ENCODE measurements around the gene LMBRD2. TPM values are rescaled to one million over a fixed set of nuclear protein-coding genes. Genes with fewer than 3 reads are reported as not detected.
"Not testable (repeated sequence)": the region's sequence is repeated elsewhere in the genome, so short reads cannot be mapped to it uniquely, and the experiment has no call there.

LMBRD2 gene
- polyA plus RNA-seq (2013, experiment 1 of 2): 2.8 TPM
- 3.7 TPM for polyA plus RNA-seq (2013, experiment 2 of 2)

DNA sequence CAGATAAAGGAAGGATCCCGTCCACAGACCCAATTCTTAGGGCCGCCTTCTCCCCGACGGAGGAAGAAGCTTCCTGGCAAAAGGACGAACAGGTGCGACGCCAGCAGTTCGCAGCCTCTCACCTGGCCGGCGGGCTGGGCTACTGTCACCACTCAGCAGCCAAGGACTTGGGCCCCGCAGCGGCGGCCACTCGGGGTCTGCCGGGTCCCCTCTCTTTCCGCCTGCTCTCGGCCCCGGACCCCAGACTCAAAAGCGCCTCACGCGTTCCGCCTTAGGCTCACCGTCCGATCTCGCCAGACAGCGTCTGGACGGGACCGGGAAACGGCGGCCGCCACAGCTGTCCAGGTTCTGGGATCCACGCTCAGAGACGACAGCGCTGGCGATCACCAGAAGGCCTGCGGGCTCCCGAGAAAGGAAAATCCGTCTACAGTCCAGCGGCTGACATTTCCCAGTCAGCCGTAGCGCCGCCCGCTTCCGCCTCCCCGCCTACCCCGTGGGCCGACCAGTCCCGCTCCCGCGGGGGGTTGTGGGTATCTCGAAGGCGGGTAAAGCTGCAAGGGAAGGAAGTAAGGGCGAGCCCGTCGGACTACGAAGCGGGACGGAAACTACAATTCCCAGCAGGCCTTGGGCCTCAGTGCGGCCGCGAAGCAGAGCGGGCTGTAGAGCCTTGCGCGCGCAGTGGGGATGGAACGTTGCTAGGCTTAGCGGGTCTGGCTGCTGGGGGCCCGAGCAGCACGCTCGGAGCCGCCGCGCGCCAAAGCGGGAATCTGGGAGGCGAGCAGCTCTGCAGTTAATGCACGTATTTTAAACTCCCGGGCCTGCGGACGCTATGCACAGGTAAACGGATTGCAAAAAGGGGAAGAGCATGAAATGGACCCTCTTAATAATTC, at the start of gene LMBRD2, which contains the start of gene SKP2:
TSS of gene LMBRD2 (minus strand) at position 454 of the 890 bp plus-strand sequence. CDS start 8,538 bp downstream, outside the sequence.
TSS of gene SKP2 (plus strand) at position 678 of the 890 bp plus-strand sequence. CDS start at position 830, 152 bp downstream.
- peak within 1 kb of the TSS; percentile 97 for H3K9ac ChIP-seq (ENCODE audit: low read depth, low read length)
- no peaks in the 10 kb centered on the region for H3K9me3 ChIP-seq (ENCODE audit: insufficient read depth, low read depth, low read length)
- H3K4me1 ChIP-seq (ENCODE audit: insufficient read depth, low read length): no peaks in the 10 kb centered on the region
- peak within 1 kb of the TSS; percentile 49 for H3K27ac ChIP-seq (ENCODE audit: low read depth, low read length)
- WGBS: under 1% methylated on average over 81 of the region's 81 CpGs
- peak within 1 kb of the TSS; percentile 98 for H3K4me3 ChIP-seq (ENCODE audit: low read length)
- peaks cover 36% of the 10 kb centered on the region for H3K36me3 ChIP-seq (ENCODE audit: insufficient read depth, low read length)
- no peaks in the 10 kb centered on the region for H3K27me3 ChIP-seq (ENCODE audit: insufficient read depth, low read length)

DNA sequence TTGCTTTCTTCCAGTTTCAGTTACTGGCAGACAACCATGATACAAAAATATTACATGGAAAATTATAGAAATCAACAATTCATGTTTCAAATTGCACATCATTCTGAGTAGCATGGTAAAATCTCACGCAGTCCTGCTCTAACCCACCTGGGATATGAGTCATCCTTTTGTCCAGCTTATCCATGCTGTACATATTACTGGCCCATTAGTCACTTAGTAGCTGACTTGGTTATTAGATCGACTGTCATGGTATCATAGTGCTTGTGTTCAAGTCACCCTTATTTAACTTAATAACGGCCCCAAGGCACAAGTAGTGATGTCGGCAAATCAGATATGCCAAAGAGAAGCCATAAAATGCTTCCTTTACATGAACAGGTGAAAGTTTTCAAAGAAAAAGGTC, 48.8 kb upstream of the LMBRD2 start:
- H3K27me3 ChIP-seq (ENCODE audit: insufficient read depth, low read length): no peaks in the 10 kb centered on the region
- no peak overlapping the region for H3K27ac ChIP-seq (ENCODE audit: low read depth, low read length)
- H3K4me3 ChIP-seq (ENCODE audit: low read length): no peak overlapping the region
- no peaks in the 10 kb centered on the region for H3K9me3 ChIP-seq (ENCODE audit: insufficient read depth, low read depth, low read length)
- WGBS: 98% methylated on average over 4 of the region's 4 CpGs
- H3K9ac ChIP-seq (ENCODE audit: low read depth, low read length): no peak overlapping the region
- H3K36me3 ChIP-seq (ENCODE audit: insufficient read depth, low read length): peaks cover 44% of the 10 kb centered on the region
- no peaks in the 10 kb centered on the region for H3K4me1 ChIP-seq (ENCODE audit: insufficient read depth, low read length)

DNA sequence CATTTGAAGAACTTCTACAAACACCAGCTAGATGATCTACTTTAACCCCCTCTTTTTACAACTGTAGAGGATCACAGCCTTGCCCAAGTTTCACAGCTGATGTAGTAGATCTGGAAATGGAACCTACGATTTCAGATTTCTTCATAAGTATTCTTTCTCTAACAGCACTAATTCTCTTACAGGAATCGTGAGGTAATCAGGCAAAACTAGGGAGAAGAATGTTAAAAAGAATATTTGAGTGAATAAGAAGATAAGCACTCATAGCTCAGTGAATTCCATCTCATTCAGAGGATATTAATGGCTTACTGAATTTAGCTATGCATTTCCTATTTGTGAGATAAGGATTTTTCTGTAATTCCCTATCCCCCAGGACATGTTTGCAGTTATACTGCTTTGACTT, 47.9 kb upstream of the LMBRD2 start:
- Histone ChIP-seq H3K9ac (ENCODE audit: low read depth, low read length) (no peak overlapping the region), H3K9me3 (ENCODE audit: insufficient read depth, low read depth, low read length) (no peaks in the 10 kb centered on the region), H3K36me3 (ENCODE audit: insufficient read depth, low read length) (peaks cover 52% of the 10 kb centered on the region), H3K4me1 (ENCODE audit: insufficient read depth, low read length) (no peaks in the 10 kb centered on the region), H3K4me3 (ENCODE audit: low read length) (no peak overlapping the region), H3K27me3 (ENCODE audit: insufficient read depth, low read length) (no peaks in the 10 kb centered on the region), H3K27ac (ENCODE audit: low read depth, low read length) (no peak overlapping the region)
- 80% methylated on average over 1 of the region's 2 CpGs for WGBS

DNA sequence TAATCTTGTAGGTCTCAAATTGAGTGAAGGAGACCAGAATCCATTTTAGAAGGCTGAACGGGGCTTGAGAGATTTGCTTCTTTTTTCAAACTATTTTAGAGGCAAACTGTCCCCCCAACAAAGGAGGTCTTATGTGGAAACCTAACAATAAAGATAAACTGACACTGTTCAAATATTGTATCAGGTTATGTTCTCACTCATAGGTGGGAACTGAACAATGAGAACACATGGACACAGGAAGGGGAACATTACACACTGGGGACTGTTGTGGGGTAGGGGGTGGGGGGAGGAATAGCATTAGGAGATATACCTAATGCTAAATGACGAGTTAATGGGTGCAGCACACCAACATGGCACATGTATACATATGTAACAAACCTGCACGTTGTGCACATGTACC, 47.1 kb upstream of the LMBRD2 start:
- H3K27me3 ChIP-seq (ENCODE audit: insufficient read depth, low read length); H3K9me3 ChIP-seq (ENCODE audit: insufficient read depth, low read depth, low read length); H3K4me3 ChIP-seq (ENCODE audit: low read length); H3K27ac ChIP-seq (ENCODE audit: low read depth, low read length); H3K9ac ChIP-seq (ENCODE audit: low read depth, low read length); H3K4me1 ChIP-seq (ENCODE audit: insufficient read depth, low read length): not testable (repeated sequence)
- 86% methylated on average over 1 of the region's 3 CpGs for WGBS
- peaks cover 60% of the 10 kb centered on the region for H3K36me3 ChIP-seq (ENCODE audit: insufficient read depth, low read length)

DNA sequence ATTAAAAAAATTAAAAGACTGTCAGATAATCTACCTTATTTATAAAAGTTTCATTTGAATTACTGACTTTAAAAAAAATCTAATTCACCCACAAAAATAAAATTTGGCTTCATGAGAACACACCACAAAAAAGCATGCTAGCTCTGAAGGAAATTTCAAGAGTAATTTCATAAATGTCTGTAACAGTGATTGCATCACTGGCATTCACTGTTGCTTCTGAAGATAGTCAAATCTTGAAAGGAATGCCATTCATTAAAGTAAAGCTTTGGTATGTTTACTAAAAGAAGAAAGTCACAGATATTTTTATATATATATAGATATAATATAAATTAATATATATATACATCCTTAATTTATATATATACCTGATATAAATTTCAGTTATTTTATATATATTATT, 46.6 kb upstream of the LMBRD2 start:
- Histone ChIP-seq H3K36me3 (ENCODE audit: insufficient read depth, low read length) (peaks cover 65% of the 10 kb centered on the region), H3K27me3 (ENCODE audit: insufficient read depth, low read length) (no peaks in the 10 kb centered on the region), H3K4me3 (ENCODE audit: low read length) (no peak overlapping the region), H3K4me1 (ENCODE audit: insufficient read depth, low read length) (no peaks in the 10 kb centered on the region), H3K27ac (ENCODE audit: low read depth, low read length) (no peak overlapping the region), H3K9me3 (ENCODE audit: insufficient read depth, low read depth, low read length) (no peaks in the 10 kb centered on the region), H3K9ac (ENCODE audit: low read depth, low read length) (no peak overlapping the region)

DNA sequence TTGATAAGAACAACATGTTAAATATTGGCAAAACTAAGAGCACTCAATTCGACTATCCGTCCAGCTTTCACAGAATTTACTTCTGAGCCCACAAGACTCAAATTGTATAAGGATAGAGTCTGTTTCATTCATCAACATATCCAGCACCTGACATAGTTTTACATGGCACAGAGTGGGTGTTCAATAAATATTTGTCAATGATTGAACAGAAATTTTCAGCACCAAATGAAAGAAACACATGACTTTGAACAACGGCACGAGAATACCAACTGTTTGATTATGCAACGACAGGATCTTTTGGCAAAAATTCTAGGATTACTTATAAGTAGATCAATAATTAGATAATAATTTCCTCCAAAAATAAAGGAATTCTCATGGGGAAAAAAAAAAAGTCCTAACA, 42.1 kb upstream of the LMBRD2 start:
- Histone ChIP-seq H3K9me3 (ENCODE audit: insufficient read depth, low read depth, low read length) (peaks cover 18% of the 10 kb centered on the region), H3K27me3 (ENCODE audit: insufficient read depth, low read length) (no peaks in the 10 kb centered on the region), H3K9ac (ENCODE audit: low read depth, low read length) (no peak overlapping the region), H3K4me1 (ENCODE audit: insufficient read depth, low read length) (no peaks in the 10 kb centered on the region), H3K36me3 (ENCODE audit: insufficient read depth, low read length) (peaks cover 71% of the 10 kb centered on the region), H3K4me3 (ENCODE audit: low read length) (no peak overlapping the region), H3K27ac (ENCODE audit: low read depth, low read length) (no peak overlapping the region)
- 100% methylated on average over 3 of the region's 5 CpGs for WGBS

DNA sequence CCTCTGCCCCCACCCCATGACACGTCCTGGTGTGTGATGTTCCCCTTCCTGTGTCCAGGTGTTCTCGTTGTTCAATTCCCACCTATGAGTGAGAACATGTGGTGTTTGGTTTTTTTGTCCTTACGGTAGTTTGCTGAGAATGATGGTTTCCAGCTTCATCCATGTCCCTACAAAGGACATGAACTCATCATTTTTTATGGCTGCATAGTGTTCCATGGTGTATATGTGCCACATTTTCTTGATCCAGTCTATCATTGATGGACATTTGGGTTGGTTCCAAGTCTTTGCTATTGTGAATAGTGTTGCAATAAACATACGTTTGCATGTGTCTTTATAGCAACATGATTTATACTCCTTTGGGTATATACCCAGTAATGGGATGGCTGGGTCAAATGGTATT, 32.7 kb upstream of the LMBRD2 start:
- H3K4me1 ChIP-seq (ENCODE audit: insufficient read depth, low read length); H3K4me3 ChIP-seq (ENCODE audit: low read length); H3K9me3 ChIP-seq (ENCODE audit: insufficient read depth, low read depth, low read length); H3K9ac ChIP-seq (ENCODE audit: low read depth, low read length); H3K27me3 ChIP-seq (ENCODE audit: insufficient read depth, low read length); H3K27ac ChIP-seq (ENCODE audit: low read depth, low read length): not testable (repeated sequence)
- WGBS: 83% methylated on average over 2 of the region's 4 CpGs
- peaks cover 45% of the 10 kb centered on the region for H3K36me3 ChIP-seq (ENCODE audit: insufficient read depth, low read length)

DNA sequence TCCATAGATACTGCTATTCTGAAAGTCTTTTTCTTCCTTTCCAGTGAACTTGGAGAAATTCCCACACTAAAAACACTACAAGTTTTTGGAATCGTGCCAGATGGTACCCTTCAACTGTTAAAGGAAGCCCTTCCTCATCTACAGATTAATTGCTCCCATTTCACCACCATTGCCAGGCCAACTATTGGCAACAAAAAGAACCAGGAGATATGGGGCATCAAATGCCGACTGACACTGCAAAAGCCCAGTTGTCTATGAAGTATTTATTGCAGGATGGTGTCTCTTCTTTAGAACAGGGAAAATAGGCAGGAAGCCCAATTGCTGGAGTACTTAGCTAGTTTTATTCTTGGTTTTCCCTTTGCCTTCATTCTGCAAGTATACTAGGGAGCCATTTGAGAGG, 30.1 kb upstream of the LMBRD2 start:
- no peak overlapping the region for H3K4me3 ChIP-seq (ENCODE audit: low read length)
- no peak overlapping the region for H3K9ac ChIP-seq (ENCODE audit: low read depth, low read length)
- H3K27ac ChIP-seq (ENCODE audit: low read depth, low read length): no peak overlapping the region
- WGBS: 93% methylated on average over 2 of the region's 2 CpGs
- no peaks in the 10 kb centered on the region for H3K4me1 ChIP-seq (ENCODE audit: insufficient read depth, low read length)
- no peaks in the 10 kb centered on the region for H3K9me3 ChIP-seq (ENCODE audit: insufficient read depth, low read depth, low read length)
- no peaks in the 10 kb centered on the region for H3K27me3 ChIP-seq (ENCODE audit: insufficient read depth, low read length)
- peaks cover 71% of the 10 kb centered on the region for H3K36me3 ChIP-seq (ENCODE audit: insufficient read depth, low read length)

DNA sequence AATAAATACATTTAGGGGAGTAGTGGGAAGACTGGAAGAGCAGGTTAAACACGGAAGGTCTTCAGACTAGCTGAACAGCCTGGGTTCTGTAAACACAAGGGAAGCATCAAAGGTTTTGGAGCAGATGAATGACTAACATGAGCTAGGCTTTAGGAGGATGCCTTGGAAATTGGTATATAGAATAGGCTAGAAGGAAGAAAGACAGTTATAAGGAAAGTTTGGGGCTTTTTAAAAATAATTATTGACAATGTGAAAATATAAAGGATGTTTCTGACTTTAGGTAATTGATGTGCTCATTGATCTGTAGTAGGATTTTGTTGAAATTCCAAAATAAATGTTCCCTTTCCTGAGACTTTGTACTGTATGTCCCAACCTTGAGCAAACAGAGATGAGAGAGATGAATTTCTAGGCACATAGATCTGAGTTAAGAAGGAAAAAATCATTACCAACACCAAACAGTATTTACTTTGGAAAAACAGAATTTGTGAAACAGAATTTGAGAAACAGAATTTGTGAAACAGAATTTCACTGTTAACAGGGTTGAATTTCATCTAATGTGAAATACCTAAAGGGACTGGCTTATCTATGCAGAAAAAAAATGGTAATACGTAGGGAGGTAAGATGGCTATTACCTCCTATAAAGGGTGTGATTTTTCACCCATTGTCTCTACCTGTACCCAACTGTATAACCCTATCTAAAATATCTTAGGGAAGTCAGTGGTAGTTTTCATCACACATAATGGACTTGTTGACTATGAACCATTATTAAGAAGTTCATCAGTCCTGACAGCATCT, 29.1 kb upstream of the LMBRD2 start:
- Histone ChIP-seq H3K4me1 (ENCODE audit: insufficient read depth, low read length) (no peaks in the 10 kb centered on the region), H3K9ac (ENCODE audit: low read depth, low read length) (no peak overlapping the region), H3K27ac (ENCODE audit: low read depth, low read length) (no peak overlapping the region), H3K9me3 (ENCODE audit: insufficient read depth, low read depth, low read length) (no peaks in the 10 kb centered on the region), H3K4me3 (ENCODE audit: low read length) (no peak overlapping the region), H3K36me3 (ENCODE audit: insufficient read depth, low read length) (peaks cover 80% of the 10 kb centered on the region), H3K27me3 (ENCODE audit: insufficient read depth, low read length) (no peaks in the 10 kb centered on the region)
- 93% methylated on average over 1 of the region's 2 CpGs for whole genome bisulfite sequencing

DNA sequence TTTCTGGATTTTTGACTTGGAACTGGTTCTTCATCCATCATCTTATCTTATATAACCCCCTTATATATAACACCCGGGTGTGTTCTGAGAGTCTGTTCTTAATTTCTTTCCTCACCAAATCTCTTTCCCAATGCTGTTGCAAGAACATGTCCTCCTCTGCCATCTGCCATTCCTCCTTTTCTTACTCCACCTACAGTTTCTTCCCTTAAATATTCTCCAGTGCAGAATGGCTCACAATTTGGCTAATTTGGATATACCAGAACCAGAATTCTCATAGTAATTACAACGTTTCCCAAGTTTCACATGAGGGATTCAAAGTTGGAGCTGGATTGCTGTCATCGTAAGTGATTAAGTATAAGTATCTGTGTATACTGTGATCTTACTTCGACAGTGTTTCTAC, 28.3 kb upstream of the LMBRD2 start:
- Histone ChIP-seq H3K27me3 (ENCODE audit: insufficient read depth, low read length) (no peaks in the 10 kb centered on the region), H3K27ac (ENCODE audit: low read depth, low read length) (no peak overlapping the region), H3K9ac (ENCODE audit: low read depth, low read length) (no peak overlapping the region), H3K9me3 (ENCODE audit: insufficient read depth, low read depth, low read length) (no peaks in the 10 kb centered on the region), H3K36me3 (ENCODE audit: insufficient read depth, low read length) (peaks cover 88% of the 10 kb centered on the region), H3K4me1 (ENCODE audit: insufficient read depth, low read length) (no peaks in the 10 kb centered on the region), H3K4me3 (ENCODE audit: low read length) (no peak overlapping the region)
- 92% methylated on average over 4 of the region's 4 CpGs for WGBS

DNA sequence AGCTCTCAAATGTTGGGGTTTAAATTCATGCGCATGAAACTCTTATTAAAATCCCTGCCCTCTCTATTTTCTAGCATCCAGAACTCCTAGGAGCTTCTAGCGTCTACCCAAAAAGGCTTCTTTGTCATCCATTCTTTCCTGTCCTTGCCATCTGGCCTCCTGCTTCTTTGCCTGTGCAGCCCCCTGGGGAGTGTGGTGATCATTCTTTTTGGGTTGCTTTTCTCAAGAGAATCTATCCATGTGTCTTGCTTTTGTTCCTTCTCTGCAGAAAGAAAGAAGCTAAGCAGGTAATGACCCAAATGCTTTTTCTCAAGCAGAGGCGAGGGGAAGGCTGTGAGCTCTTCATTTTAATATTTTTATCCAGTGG, 26.8 kb upstream of the LMBRD2 start:
- Histone ChIP-seq H3K4me1 (ENCODE audit: insufficient read depth, low read length) (no peaks in the 10 kb centered on the region), H3K27ac (ENCODE audit: low read depth, low read length) (no peak overlapping the region), H3K36me3 (ENCODE audit: insufficient read depth, low read length) (peaks cover 97% of the 10 kb centered on the region), H3K27me3 (ENCODE audit: insufficient read depth, low read length) (no peaks in the 10 kb centered on the region), H3K9me3 (ENCODE audit: insufficient read depth, low read depth, low read length) (no peaks in the 10 kb centered on the region), H3K9ac (ENCODE audit: low read depth, low read length) (no peak overlapping the region), H3K4me3 (ENCODE audit: low read length) (no peak overlapping the region)
- WGBS: 86% methylated on average over 3 of the region's 3 CpGs
